BJ (cell line): ENCODE data around the gene EGFL7. TPM values are rescaled to one million over a fixed set of nuclear protein-coding genes. Genes with fewer than 3 reads are reported as not detected.
A peak's percentile ranks its signal among the peaks of the same experiment; 100 is the strongest.

Source experiments
- CTCF ChIA-PET: fragments of 350-600 bp; formaldehyde crosslinking; extraction: SDS; loops from one replicate; lab custom pipeline; 2021; ENCODE audit warnings: antibody characterized with exemption, inconsistent platforms; lab: Yijun Ruan, JAX
- POLR2A ChIA-PET: fragments of 300-600 bp; sonication (Branson Sonifier 250); formaldehyde crosslinking; extraction: SDS; loops from one replicate; lab custom pipeline; 2021; ENCODE audit warnings: antibody characterized with exemption; lab: Charles Lee
- DNase-seq: peaks from one replicate; pipeline ENCODE4 v3.0.0-alpha.2; 2011; ENCODE audit warnings: low read depth
- H3K27me3 ChIP-seq: 2 replicates; pipeline ENCODE4 v1.6.0; 2011; ENCODE audit warnings: low read length; ENCODE audit not compliant: control insufficient read depth, insufficient read depth
- H3K36me3 ChIP-seq: 2 replicates; pipeline ENCODE4 v1.5.1; 2011; ENCODE audit warnings: low read length; ENCODE audit not compliant: control insufficient read depth, insufficient read depth
- H3K4me3 ChIP-seq: 2 replicates; pipeline ENCODE4 v1.5.1; 2011; ENCODE audit warnings: low read depth, mild to moderate bottlenecking, control low read depth, low read length
- polyA plus RNA-seq: library from polyadenylated mRNA; depleted of rRNA; stranded (reverse); fragments of >200 nt; gene quantifications from 2 replicates; pipeline ENCODE4 v1.2.3, GENCODE V29; 2011; rRNA removed
- small RNA-seq: library from RNA; depleted of rRNA; stranded (forward); fragments of <200 nt; gene quantifications from one replicate; pipeline ENCODE3, GENCODE V24; 2012; ENCODE audit warnings: low replicate concordance, low read depth; ENCODE audit not compliant: insufficient read length
- TF ChIP-seq, protein P1 (sequence below): IDR thresholded peaks from 2 replicates; pipeline ENCODE4 v1.5.1; 2011; ENCODE audit warnings: low read depth, mild to moderate bottlenecking, control low read depth, inconsistent platforms, low read length, moderate library complexity; ENCODE audit not compliant: insufficient read depth

The EGFL7 gene
- polyA plus RNA-seq, 1 experiment: 26.9 TPM

- TF ChIP-seq, protein P1, sequence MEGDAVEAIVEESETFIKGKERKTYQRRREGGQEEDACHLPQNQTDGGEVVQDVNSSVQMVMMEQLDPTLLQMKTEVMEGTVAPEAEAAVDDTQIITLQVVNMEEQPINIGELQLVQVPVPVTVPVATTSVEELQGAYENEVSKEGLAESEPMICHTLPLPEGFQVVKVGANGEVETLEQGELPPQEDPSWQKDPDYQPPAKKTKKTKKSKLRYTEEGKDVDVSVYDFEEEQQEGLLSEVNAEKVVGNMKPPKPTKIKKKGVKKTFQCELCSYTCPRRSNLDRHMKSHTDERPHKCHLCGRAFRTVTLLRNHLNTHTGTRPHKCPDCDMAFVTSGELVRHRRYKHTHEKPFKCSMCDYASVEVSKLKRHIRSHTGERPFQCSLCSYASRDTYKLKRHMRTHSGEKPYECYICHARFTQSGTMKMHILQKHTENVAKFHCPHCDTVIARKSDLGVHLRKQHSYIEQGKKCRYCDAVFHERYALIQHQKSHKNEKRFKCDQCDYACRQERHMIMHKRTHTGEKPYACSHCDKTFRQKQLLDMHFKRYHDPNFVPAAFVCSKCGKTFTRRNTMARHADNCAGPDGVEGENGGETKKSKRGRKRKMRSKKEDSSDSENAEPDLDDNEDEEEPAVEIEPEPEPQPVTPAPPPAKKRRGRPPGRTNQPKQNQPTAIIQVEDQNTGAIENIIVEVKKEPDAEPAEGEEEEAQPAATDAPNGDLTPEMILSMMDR: no peak
- ChIA-PET POLR2A (no interaction called here), CTCF (no interaction called here)
- H3K4me3 ChIP-seq: no peak overlapping the region
- peaks cover 34% of the 10 kb centered on the region for H3K36me3 ChIP-seq
- no peak for DNase-seq
- peaks cover under 1% of the 10 kb centered on the region; the same call in 1 of the 2 replicates for H3K27me3 ChIP-seq
Measured at GRCh38 chr9:136720898-136721338, 58.2 kb downstream of the EGFL7 start.

GRCh38 chr9:136721339-136722092 lies 58.8 kb downstream of the EGFL7 start:
- no peak for DNase-seq
- Histone ChIP-seq H3K27me3 (no peaks in the 10 kb centered on the region), H3K4me3 (no peak overlapping the region), H3K36me3 (peaks cover 38% of the 10 kb centered on the region)
- ChIA-PET POLR2A (no interaction called here), CTCF (no interaction called here)
- TF ChIP-seq, protein P1: no peak

Small RNA genes lying within 50 kb of the gene (small RNA-seq; reads per million reads assigned to genes)
- 3,100 reads per million, percentile 98 among the genes with 10 or more reads in this experiment for gene MIR126

Other genes with a start within 250 kb of the EGFL7 start
- gene INPP5E, start 223.1 kb upstream of the EGFL7 start, polyA plus RNA-seq: 3.7 and 5.6 TPM in 2 replicates
- gene SEC16A, start 179.9 kb upstream of the EGFL7 start, polyA plus RNA-seq: 15.5 and 24.4 TPM in 2 replicates
- gene NOTCH1, start 116.9 kb upstream of the EGFL7 start, polyA plus RNA-seq: 0.97 and 1.3 TPM in 2 replicates
- gene AGPAT2, start 24.5 kb downstream of the EGFL7 start, polyA plus RNA-seq: 48.3 and 68.3 TPM in 2 replicates
- 0.17 and 0.42 TPM in 2 replicates for gene DIPK1B, start 49.7 kb downstream of the EGFL7 start, polyA plus RNA-seq
- gene LCN10, start 80.0 kb downstream of the EGFL7 start, polyA plus RNA-seq: not detected in 2 replicates
- not detected in 2 replicates for gene LCN6, start 85.6 kb downstream of the EGFL7 start, polyA plus RNA-seq
- gene LCN8, start 95.3 kb downstream of the EGFL7 start, polyA plus RNA-seq: not detected in 2 replicates
- not detected in 2 replicates for gene LCN15, start 101.6 kb downstream of the EGFL7 start, polyA plus RNA-seq
- 51.5 and 62.5 TPM in 2 replicates for gene TMEM141, start 128.4 kb downstream of the EGFL7 start, polyA plus RNA-seq
- gene CCDC183, start 133.4 kb downstream of the EGFL7 start, polyA plus RNA-seq: 0.20 and 0.33 TPM in 2 replicates
- gene RABL6, start 145.0 kb downstream of the EGFL7 start, polyA plus RNA-seq: 36.7 and 60.2 TPM in 2 replicates
- gene AJM1, start 179.6 kb downstream of the EGFL7 start, polyA plus RNA-seq: 0.86 and 1.0 TPM in 2 replicates
- 116 and 233 TPM in 2 replicates for gene PHPT1, start 186.5 kb downstream of the EGFL7 start, polyA plus RNA-seq
- 0.86 and 1.6 TPM in 2 replicates for gene MAMDC4, start 189.4 kb downstream of the EGFL7 start, polyA plus RNA-seq
- 513 and 672 TPM in 2 replicates for gene EDF1, start 203.4 kb downstream of the EGFL7 start, polyA plus RNA-seq
- 9.6 and 13.6 TPM in 2 replicates for gene TRAF2, start 223.6 kb downstream of the EGFL7 start, polyA plus RNA-seq